Fibroblast of gingiva (primary cell): Measurements from ENCODE around the gene CLEC16A.

Source experiments
- DNase-seq: peaks from one replicate; pipeline ENCODE4 v3.0.0-alpha.2; 2011; ENCODE audit warnings: low read depth

Gene CLEC16A

DNA sequence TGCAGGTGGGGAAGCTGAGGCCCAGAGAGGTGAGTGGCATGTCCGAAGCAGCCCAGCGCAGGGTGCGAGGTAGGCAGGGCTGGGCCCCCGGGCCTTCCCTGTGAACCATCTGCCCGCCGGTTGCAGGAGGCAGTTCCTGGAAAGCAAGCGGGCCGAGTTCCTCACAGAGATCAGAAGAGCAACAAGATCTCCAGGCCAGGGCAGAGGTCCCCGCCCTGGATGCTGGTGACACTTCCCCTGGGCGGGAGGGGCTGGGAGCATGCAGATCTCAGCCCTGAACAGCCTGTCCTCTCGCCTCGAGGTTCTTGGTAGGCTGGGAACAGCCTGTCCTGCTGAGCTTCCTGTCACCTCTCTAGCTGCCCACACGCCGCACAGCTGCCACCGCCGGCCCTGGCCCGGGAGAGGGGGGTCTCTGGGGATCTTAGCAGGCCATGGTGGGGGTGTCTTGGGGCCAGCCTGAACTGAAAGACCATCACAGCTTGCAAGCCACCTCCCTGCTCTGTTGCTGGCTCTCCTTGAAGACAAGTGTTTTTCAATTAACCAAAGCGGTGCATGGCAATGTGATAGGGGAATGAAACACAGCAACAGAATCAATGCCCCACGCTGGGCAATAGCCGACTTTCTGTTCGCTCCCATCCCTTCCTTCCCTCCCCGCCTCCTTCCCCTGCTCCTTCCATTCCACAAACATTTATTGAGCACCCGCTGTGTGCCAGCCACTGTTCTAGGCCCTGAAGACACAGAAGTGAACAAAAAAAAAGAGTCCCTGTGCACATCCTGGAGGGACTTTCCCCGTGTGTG lies 279.9 kb downstream of the CLEC16A start:
- DNase-seq, result no peak

DNA sequence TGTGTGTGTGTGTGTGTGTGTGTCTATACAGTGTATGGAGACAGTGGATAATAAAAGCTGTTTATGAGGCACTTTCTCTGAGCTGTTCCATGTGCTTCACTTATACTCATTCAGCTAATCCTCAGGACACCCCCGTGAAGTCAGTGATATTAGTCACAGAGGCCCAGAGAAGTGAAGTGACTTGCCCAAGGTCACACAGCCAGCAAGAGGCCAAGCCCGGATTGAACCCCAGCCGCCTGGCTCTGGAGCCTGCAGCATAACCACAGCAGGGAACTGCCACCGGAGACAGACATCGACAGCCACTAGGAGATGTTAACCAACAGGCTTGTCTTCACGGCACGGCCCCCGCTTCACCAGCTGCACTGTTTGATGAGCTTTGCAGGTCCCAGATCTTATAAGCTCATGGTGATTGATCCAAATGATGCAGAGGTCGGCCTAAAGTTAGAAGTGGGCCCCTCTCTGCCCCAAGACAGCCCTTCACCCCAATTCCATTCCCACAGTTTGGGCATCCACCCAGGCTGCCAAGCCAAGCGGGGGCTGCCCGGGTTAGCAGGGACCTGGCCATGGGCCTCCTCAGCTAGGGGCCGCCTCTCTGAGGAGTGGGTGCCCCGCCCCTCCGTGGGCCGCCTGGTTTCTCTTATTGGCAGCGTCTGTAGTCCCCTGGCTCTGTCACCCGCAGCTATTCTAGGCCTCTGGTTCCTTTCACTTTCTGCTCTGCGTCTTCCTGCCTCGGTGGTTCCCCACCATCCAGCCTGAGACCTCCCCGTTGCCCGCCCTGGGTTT lies 280.7 kb downstream of the CLEC16A start:
- no peak for DNase-seq

DNA sequence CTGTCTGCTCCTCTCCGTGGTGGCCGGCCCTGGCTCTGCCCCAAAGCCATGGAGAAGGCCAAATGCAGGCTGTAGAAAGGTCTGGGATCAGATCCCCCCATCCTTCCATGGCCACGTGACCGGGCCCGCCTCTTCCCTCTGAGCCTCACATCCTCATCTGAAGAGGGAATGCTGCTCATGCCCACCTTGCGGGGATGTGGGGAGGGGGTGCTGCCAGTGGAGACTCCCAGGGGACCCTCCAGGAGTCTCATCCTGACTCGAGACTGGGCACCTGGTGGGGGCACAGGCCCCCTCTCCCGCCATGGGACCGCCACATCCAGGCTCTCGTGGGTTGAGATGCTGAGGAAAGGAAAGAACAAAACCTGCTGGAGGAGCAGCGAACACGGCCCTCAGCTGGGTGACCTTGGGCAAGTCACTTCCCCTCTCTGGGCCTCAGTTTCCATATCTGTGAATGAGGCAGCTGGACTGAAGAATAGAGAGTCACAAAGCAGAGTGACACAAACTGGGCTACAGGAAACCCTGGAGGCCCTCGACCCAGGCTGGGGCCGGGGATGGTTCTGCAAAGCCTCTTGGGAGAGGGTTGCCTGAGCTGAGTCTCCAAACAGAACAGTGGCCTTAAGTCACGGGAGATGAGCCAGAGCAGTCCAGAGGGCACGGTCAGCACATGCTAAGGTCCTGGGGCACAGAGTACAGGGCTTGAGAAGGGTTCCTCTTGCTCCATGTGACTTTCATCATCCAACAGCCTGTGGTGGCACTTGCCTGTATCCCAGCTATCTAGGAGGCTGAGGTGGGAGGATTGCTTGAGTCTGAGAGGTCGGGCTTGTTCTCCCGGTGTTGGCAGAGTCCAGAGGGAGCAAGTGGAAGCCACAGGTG lies 281.5 kb downstream of the CLEC16A start:
- DNase-seq, result no peak

DNA sequence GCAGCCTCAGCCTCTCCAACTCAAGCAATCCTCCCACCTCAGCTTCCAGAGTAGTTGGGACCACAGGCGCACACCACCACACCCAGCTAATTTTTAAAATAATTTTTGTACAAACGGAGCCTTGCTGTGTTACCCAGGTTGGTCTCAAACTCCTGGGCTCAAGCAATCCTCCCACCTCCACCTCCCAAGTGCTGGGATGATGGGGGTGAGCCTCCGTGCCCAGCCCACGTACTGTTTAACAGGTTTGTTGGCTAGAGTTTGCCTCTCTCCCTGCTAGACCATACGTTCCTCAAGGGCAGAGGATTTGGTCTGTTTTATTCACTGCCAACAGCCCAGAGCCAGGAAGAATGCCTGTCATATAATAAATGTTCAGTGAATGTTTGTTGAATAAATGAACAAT lies 285.1 kb downstream of the CLEC16A start:
- no peak for DNase-seq

DNA sequence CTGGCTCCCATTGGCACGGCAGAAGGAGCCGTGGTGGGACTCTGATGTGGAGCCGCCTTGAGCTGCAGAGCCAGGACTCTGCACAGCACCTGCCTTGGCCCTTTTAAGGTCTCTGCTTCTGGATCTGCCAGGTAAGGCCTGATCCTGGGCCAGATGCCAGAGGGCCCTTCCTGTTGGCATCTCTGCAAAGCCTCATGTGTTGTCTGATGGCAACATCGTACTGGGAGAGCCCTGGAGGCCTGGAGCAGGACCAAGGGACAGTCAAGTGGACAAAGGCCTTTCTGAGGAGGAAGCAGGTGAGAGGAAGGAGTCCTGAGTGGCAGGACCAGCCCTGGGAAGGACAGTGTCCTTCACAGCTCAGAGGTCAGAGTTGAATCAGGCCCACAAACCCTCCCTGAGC lies 285.5 kb downstream of the CLEC16A start:
- DNase-seq, result no peak

DNA sequence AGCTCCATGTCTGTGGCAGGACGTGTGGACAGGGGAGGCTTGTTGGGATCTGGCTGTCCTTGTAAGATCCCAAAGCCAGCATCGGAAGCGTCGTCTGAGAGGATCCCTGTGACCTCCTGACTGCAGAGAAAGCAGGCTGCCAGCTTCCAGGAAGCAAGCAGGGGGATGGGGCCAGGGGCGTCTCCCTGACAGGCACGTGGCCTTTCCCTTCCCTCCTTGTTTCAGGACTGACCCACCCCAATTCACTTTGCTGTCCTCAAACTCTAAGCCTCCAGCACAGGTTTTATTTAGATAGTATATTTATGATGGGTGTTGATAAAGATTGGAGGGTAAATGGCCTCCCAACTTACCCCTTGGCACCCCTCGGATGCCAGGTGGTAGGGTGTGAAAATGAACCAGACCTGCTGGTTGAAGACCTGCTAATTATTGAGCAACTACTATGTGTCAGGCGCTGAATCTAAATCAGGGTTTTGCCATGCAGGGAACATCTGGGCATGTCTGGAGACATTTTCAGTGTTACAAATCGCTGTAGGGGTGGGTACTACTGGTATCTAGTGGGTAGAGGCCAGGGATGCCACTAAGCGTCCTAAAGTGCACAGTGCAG lies 287.1 kb downstream of the CLEC16A start:
- no peak for DNase-seq
